HCT116 (cell line): Measurements from ENCODE around the gene TWF2.

Experiments
- CTCF ChIP-seq, 3 experiments: fragments of 200-600 bp in 1 of 3; sonication (generic) in 1 of 3; IDR thresholded peaks in 2 of 3; conservative IDR thresholded peaks in 1 of 3; 2 replicates each; pipeline ENCODE4 v1.5.1; 2012 to 2017; ENCODE audit warnings: low read depth in 2 of 3, low read length in 2 of 3, antibody characterized with exemption in 1 of 3, borderline replicate concordance in 1 of 3, control low read depth in 1 of 3, mild to moderate bottlenecking in 1 of 3, mixed read lengths in 1 of 3, mixed run types in 1 of 3, moderate library complexity in 1 of 3; ENCODE audit not compliant: insufficient read depth in 1 of 3
- SRF ChIP-seq: IDR thresholded peaks from 2 replicates; pipeline ENCODE4 v1.6.1; 2012; ENCODE audit warnings: low read depth
- TF ChIP-seq, protein P1 (sequence below): IDR thresholded peaks from 2 replicates; pipeline ENCODE4 v1.6.1; 2012; ENCODE audit warnings: low read depth
- TF ChIP-seq, protein P2 (sequence below): IDR thresholded peaks from 2 replicates; pipeline ENCODE4 v1.6.1; 2012

DNA sequence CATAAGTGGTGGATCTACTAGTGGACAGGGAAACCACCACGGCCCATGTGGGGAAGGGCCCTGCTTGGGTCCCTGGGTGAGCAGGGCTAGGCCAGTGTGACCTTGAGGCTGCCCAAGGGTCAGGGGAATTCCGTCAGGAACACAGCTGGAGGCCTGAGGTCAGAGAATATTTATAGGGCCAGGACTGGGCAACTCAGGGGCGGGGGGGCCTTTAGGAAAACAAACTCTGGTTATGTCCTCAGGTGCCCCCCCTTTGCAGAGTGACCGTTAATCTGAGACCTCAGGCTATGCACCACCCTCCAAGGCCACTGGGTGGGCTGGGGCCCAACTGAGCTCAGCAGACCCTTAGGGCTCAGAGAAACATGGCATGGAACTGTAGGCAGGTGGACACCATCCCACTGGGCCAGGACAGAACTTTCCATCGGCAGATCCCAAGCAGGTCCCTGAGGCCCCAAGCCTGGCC, 2.5 kb downstream of the TWF2 start:
- TF ChIP-seq SRF = no peak
- peak in 1 of 3 experiments; percentile 22; a peak in 1 of 6 replicates for TF ChIP-seq CTCF (IDR thresholded peaks at IDR 0.05 in 2 of 3, conservative IDR thresholded peaks at IDR 0.05 in 1 of 3; ENCODE audit: borderline replicate concordance in 1 of 3, insufficient read depth in 1 of 3, low read depth in 2 of 3, low read length in 2 of 3)
- TF ChIP-seq, protein P1, sequence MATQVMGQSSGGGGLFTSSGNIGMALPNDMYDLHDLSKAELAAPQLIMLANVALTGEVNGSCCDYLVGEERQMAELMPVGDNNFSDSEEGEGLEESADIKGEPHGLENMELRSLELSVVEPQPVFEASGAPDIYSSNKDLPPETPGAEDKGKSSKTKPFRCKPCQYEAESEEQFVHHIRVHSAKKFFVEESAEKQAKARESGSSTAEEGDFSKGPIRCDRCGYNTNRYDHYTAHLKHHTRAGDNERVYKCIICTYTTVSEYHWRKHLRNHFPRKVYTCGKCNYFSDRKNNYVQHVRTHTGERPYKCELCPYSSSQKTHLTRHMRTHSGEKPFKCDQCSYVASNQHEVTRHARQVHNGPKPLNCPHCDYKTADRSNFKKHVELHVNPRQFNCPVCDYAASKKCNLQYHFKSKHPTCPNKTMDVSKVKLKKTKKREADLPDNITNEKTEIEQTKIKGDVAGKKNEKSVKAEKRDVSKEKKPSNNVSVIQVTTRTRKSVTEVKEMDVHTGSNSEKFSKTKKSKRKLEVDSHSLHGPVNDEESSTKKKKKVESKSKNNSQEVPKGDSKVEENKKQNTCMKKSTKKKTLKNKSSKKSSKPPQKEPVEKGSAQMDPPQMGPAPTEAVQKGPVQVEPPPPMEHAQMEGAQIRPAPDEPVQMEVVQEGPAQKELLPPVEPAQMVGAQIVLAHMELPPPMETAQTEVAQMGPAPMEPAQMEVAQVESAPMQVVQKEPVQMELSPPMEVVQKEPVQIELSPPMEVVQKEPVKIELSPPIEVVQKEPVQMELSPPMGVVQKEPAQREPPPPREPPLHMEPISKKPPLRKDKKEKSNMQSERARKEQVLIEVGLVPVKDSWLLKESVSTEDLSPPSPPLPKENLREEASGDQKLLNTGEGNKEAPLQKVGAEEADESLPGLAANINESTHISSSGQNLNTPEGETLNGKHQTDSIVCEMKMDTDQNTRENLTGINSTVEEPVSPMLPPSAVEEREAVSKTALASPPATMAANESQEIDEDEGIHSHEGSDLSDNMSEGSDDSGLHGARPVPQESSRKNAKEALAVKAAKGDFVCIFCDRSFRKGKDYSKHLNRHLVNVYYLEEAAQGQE = no peak
- TF ChIP-seq, protein P2, sequence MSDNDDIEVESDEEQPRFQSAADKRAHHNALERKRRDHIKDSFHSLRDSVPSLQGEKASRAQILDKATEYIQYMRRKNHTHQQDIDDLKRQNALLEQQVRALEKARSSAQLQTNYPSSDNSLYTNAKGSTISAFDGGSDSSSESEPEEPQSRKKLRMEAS = no peak
